SH-SY5Y (cell line): Measurements from ENCODE around the gene TEK.

Source experiments
- GATA2 ChIP-seq: IDR thresholded peaks from 2 replicates; pipeline ENCODE4 v1.6.1; 2011; ENCODE audit warnings: mild to moderate bottlenecking, low read depth, low read length
- GATA3 ChIP-seq: IDR thresholded peaks from 2 replicates; pipeline ENCODE4 v1.6.1; 2011; ENCODE audit warnings: low read depth, mild to moderate bottlenecking, low read length, moderate library complexity

Gene TEK

DNA sequence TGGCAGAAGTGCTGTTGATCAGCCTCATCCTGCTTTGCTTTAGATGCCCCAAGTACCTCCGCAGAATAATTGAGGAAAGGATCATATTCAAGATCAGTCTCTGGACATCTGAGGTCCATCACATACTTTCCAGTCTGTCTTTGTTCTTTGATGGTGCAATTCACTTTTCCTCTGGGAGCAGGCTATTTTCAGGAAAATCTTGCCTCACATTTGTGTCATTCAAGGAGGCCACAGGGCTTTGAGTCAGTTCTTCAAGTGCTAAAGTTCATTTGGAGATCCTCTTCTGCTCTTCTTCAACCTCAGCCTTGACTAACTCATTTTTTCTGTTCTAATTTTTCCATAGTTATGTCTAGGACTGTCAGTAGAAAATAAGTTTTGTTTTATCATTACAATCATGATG is 169.3 kb downstream of the TEK start:
- TF ChIP-seq GATA3 (no peak), GATA2 (no peak)

DNA sequence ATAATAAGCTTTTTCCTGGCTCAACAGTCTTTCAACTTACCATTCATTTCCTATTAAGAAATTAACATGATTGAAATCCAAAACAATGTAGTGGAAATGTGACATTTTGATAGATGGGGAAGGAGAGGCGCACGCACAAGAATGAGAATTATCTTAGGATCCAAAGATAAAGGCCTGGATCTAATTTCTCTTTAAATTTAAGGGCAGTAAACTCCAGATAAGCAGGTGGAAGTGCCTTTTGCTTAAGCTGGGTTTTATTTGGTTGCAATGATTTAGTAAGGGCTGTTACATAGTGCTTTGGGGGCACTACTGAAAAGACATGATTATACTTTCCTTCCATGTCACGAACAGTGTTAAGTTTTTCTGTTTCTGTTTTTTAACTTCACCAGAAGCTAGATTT is 170.6 kb downstream of the TEK start:
- TF ChIP-seq GATA2 (no peak), GATA3 (no peak)
